GM23248 (cell line): ENCODE data around the gene CCDC70. TPM values are rescaled to one million over a fixed set of nuclear protein-coding genes. Genes with fewer than 3 reads are reported as not detected.

Experiments
- DNase-seq: peaks from one replicate; pipeline ENCODE4 v3.0.0-alpha.2; 2015
- H2AFZ ChIP-seq: fragments of 200-600 bp; sonication (generic); 2 replicates; pipeline ENCODE4 v1.6.1; 2016; ENCODE audit warnings: antibody characterized with exemption
- H3F3A ChIP-seq: fragments of 200-600 bp; sonication (generic); 2 replicates; pipeline ENCODE4 v1.6.1; 2016; ENCODE audit warnings: mild to moderate bottlenecking, antibody characterized with exemption, mixed run types; ENCODE audit not compliant: insufficient read depth
- H3K27ac ChIP-seq: fragments of 200-600 bp; sonication (generic); 2 replicates; pipeline ENCODE4 v1.5.1; 2016; ENCODE audit warnings: mild to moderate bottlenecking
- H3K27me3 ChIP-seq: fragments of 200-600 bp; sonication (generic); replicated peaks from 2 replicates; pipeline ENCODE4 v1.6.1; 2016; ENCODE audit warnings: mild to moderate bottlenecking; ENCODE audit not compliant: insufficient read depth
- H3K36me3 ChIP-seq: fragments of 200-600 bp; sonication (generic); 2 replicates; pipeline ENCODE4 v1.6.1; 2016; ENCODE audit warnings: low read depth, mild to moderate bottlenecking
- H3K4me1 ChIP-seq: fragments of 200-600 bp; sonication (generic); 2 replicates; pipeline ENCODE4 v1.6.1; 2016; ENCODE audit warnings: mild to moderate bottlenecking; ENCODE audit not compliant: insufficient read depth
- H3K4me2 ChIP-seq: fragments of 200-600 bp; sonication (generic); one replicate; pipeline ENCODE4 v1.6.1; 2016; ENCODE audit warnings: mild to moderate bottlenecking; ENCODE audit not compliant: unreplicated experiment
- H3K4me3 ChIP-seq: fragments of 200-600 bp; sonication (generic); 2 replicates; pipeline ENCODE4 v1.5.1; 2016; ENCODE audit warnings: mild to moderate bottlenecking
- H3K79me2 ChIP-seq: fragments of 200-600 bp; sonication (generic); 2 replicates; pipeline ENCODE4 v1.6.1; 2016; ENCODE audit warnings: mild to moderate bottlenecking; ENCODE audit not compliant: insufficient read depth
- H3K9ac ChIP-seq: fragments of 200-600 bp; sonication (generic); 2 replicates; pipeline ENCODE4 v1.6.1; 2016; ENCODE audit warnings: mild to moderate bottlenecking
- H3K9me2 ChIP-seq: fragments of 200-600 bp; sonication (generic); 2 replicates; pipeline ENCODE4 v1.6.1; 2016; ENCODE audit warnings: mixed run types, mild to moderate bottlenecking, moderate library complexity; ENCODE audit not compliant: insufficient read depth
- H3K9me3 ChIP-seq: fragments of 200-600 bp; sonication (generic); one replicate; pipeline ENCODE4 v1.6.1; 2017; ENCODE audit warnings: low read depth
- H4K20me1 ChIP-seq: fragments of 200-600 bp; sonication (generic); 2 replicates; pipeline ENCODE4 v1.6.0; 2016; ENCODE audit not compliant: insufficient read depth
- EZH2 ChIP-seq: fragments of 200-600 bp; sonication (generic); IDR thresholded peaks from 2 replicates; pipeline ENCODE4 v1.6.1; 2018; ENCODE audit warnings: antibody characterized with exemption, mild to moderate bottlenecking; ENCODE audit not compliant: insufficient read depth, poor library complexity, severe bottlenecking
- EZH2phosphoT487 ChIP-seq: fragments of 200-600 bp; sonication (generic); IDR thresholded peaks from 2 replicates; pipeline ENCODE4 v1.6.1; 2018; ENCODE audit warnings: antibody characterized with exemption, moderate library complexity, mild to moderate bottlenecking, low read depth; ENCODE audit not compliant: insufficient read depth
- WGBS, 2 experiments: methylation state at CpG; one replicate each; pipeline ENCODE4 v1.1.6; 2015 to 2017; ENCODE audit warnings: low lambda C conversion rate in 2 of 2, low coverage in 1 of 2; ENCODE audit errors: missing lambda C conversion rate in 2 of 2; 5-methylcytosine and 5-hydroxymethylcytosine counted together
- in situ Hi-C: fragments of 300-500 bp; cut with MboI; formaldehyde crosslinking; loops from 2 replicates; pipeline ENCODE4 v1.15.0; 2020
- polyA plus RNA-seq: library from polyadenylated mRNA; unstranded; fragments of >200 nt; fragmentation: Nextera tagmentation; extraction: Ambion mirVana; gene quantifications from 2 replicates; pipeline ENCODE4 v1.2.1, GENCODE V29; 2016
- total RNA-seq: library from RNA; depleted of rRNA; stranded (reverse); fragments of >200 nt; shearing (Covaris generic); gene quantifications from 2 replicates; pipeline ENCODE4 v1.2.3, GENCODE V29; 2014

CCDC70 gene
- total and polyA plus RNA-seq, 2 experiments from 2014 or later: not detected

DNA sequence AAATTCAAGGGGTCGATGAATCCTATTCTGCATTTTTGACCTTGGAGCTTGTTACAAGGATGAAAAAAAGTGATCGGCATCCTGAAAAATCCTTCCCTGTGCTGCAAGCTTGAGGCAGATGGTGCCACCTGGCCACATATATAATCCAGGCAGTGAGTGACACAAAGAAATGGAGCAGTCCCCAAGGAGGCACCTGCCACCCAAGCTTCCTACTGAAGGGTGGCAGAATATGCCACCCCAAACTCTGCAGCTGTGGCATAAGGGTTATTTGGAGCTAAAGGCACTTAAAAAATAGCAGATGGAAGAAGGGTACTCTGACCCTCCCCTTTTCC is 32.2 kb upstream of the CCDC70 start:
- Histone ChIP-seq H3K9me2 (no peaks in the 10 kb centered on the region), H3K9ac (no peak overlapping the region), H3K4me2 (no peak overlapping the region), H2AFZ (no peak overlapping the region), H3K27me3 (peaks cover 40% of the 10 kb centered on the region), H3K36me3 (no peaks in the 10 kb centered on the region), H3K4me3 (no peak overlapping the region), H3F3A (peaks cover 7% of the 10 kb centered on the region; the same call in 1 of the 2 replicates), H3K79me2 (no peaks in the 10 kb centered on the region), H3K27ac (no peak overlapping the region), H3K9me3 (no peaks in the 10 kb centered on the region), H3K4me1 (peaks cover 10% of the 10 kb centered on the region), H4K20me1 (no peaks in the 10 kb centered on the region)
- 89 to 96% methylated on average over 2 of the region's 2 CpGs for WGBS, 2 experiments
- DNase-seq: no peak
- in situ Hi-C loops: loop anchor here (10.0 kb wide), 1 partner anchor 305 kb away; no protein-coding TSS in a partner anchor
- TF ChIP-seq EZH2phosphoT487 (no peak), EZH2 (no peak)

DNA sequence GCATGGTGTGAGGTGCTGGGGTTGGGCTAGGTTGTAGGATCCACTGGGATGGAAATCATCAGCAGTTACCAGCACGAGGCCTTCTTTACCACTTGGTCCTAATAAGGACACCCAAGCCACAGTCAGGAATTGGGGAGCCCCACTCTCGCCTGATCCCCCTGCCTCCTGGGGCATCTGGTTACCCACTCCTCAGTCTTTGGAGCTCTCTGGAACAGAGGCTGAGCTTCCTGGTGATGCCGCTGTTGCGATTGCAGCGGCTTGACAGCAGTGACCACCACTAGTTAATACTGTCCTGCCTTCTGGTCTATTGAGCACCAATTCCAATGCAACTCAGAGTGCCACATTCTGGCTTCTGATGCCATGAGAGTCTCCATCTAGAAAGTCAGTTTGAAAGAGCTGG is 30.2 kb upstream of the CCDC70 start:
- no peaks in the 10 kb centered on the region for H3K79me2 ChIP-seq
- H3K9me3 ChIP-seq: no peaks in the 10 kb centered on the region
- H3K9ac ChIP-seq: no peak overlapping the region
- WGBS, 2 experiments: 70 to 72% methylated on average over 5 of the region's 5 CpGs
- H3K27me3 ChIP-seq: peaks cover 42% of the 10 kb centered on the region
- no peak overlapping the region for H3K27ac ChIP-seq
- no peak overlapping the region for H3K4me2 ChIP-seq
- H3K4me3 ChIP-seq: no peak overlapping the region
- no peak overlapping the region for H2AFZ ChIP-seq
- no peak for TF ChIP-seq EZH2
- TF ChIP-seq EZH2phosphoT487: no peak
- in situ Hi-C loops: no loop called here
- no peaks in the 10 kb centered on the region for H3K4me1 ChIP-seq
- H3F3A ChIP-seq: no peaks in the 10 kb centered on the region
- DNase-seq: no peak
- H3K36me3 ChIP-seq: no peaks in the 10 kb centered on the region
- no peaks in the 10 kb centered on the region for H4K20me1 ChIP-seq
- no peaks in the 10 kb centered on the region for H3K9me2 ChIP-seq

GRCh38 chr13:51832471-51833152 is 29.2 kb upstream of the CCDC70 start:
- Histone ChIP-seq H3K9me3 (no peaks in the 10 kb centered on the region), H3K4me2 (peak overlapping the region; percentile 4), H3K9me2 (no peaks in the 10 kb centered on the region), H3K4me3 (no peak overlapping the region), H3K79me2 (no peaks in the 10 kb centered on the region), H3K36me3 (no peaks in the 10 kb centered on the region), H4K20me1 (no peaks in the 10 kb centered on the region), H3F3A (no peaks in the 10 kb centered on the region), H3K27ac (no peak overlapping the region), H3K4me1 (no peaks in the 10 kb centered on the region), H3K27me3 (peaks cover 35% of the 10 kb centered on the region), H2AFZ (no peak overlapping the region), H3K9ac (no peak overlapping the region)
- in situ Hi-C loops: no loop called here
- WGBS, 2 experiments: 58 to 64% methylated on average over 6 of the region's 6 CpGs
- peak; percentile 58 for DNase-seq
- TF ChIP-seq EZH2phosphoT487 (no peak), EZH2 (no peak)

GRCh38 chr13:51833980-51834379 is 27.8 kb upstream of the CCDC70 start:
- H3K9ac ChIP-seq: no peak overlapping the region
- H2AFZ ChIP-seq: no peak overlapping the region
- 80 to 82% methylated on average over 10 of the region's 10 CpGs for WGBS, 2 experiments

More at GRCh38 chr13:51833980-51834379, 27.8 kb upstream of the CCDC70 start:
- Histone ChIP-seq H3K9me3 (no peaks in the 10 kb centered on the region), H4K20me1 (no peaks in the 10 kb centered on the region), H3K4me3 (no peak overlapping the region), H3K36me3 (no peaks in the 10 kb centered on the region), H3K9me2 (no peaks in the 10 kb centered on the region), H3K79me2 (no peaks in the 10 kb centered on the region), H3K4me2 (no peak overlapping the region), H3K27me3 (peaks cover 25% of the 10 kb centered on the region), H3K27ac (no peak overlapping the region), H3K4me1 (peaks cover 9% of the 10 kb centered on the region), H3F3A (peaks cover 5% of the 10 kb centered on the region; the same call in 1 of the 2 replicates)
- in situ Hi-C loops: no loop called here
- no peak for TF ChIP-seq EZH2phosphoT487
- TF ChIP-seq EZH2: no peak
- no peak for DNase-seq
